SK-N-SH (cell line): ENCODE data around the gene PURA. TPM values are rescaled to one million over a fixed set of nuclear protein-coding genes. Genes with fewer than 3 reads are reported as not detected.
A peak's percentile ranks its signal among the peaks of the same experiment; 100 is the strongest.

Experiments
- CTCF ChIA-PET: fragments of 300-600, 350-600 bp; formaldehyde crosslinking; extraction: SDS; loops from one replicate; lab custom pipeline; 2021; lab: Yijun Ruan, JAX
- POLR2A ChIA-PET: fragments of 350-600 bp; sonication (Branson Sonifier 250); formaldehyde crosslinking; extraction: SDS; loops from one replicate; lab custom pipeline; 2020; ENCODE audit warnings: antibody characterized with exemption, inconsistent platforms; lab: Yijun Ruan, JAX
- DNase-seq: peaks from one replicate; pipeline ENCODE4 v3.0.0; 2012
- H2AFZ ChIP-seq: fragments of 200-600 bp; sonication (generic); 2 replicates; pipeline ENCODE4 v1.8.1; 2016; ENCODE audit warnings: antibody characterized with exemption, mild to moderate bottlenecking, low read depth
- H3F3A ChIP-seq: fragments of 200-600 bp; sonication (generic); replicated peaks from 2 replicates; pipeline ENCODE3; 2016; ENCODE audit warnings: antibody characterized with exemption, mild to moderate bottlenecking; ENCODE audit not compliant: insufficient read depth
- H3K27ac ChIP-seq, 2 experiments: fragments of 200-500 bp in 1 of 2; fragments of 200-600 bp in 1 of 2; sonication (Bioruptor generic) in 1 of 2; sonication (generic), shearing (Covaris generic) in 1 of 2; 2 replicates each; pipeline versions ENCODE4 v1.5.1 to v1.6.1; 2014 to 2016; ENCODE audit warnings: low read depth in 2 of 2, inconsistent platforms in 1 of 2, low read length in 1 of 2, mild to moderate bottlenecking in 1 of 2, mixed read lengths in 1 of 2
- H3K27me3 ChIP-seq: fragments of 200-600 bp; sonication (generic), shearing (Covaris generic); 2 replicates; pipeline ENCODE4 v1.6.1; 2016; ENCODE audit warnings: mixed run types; ENCODE audit not compliant: insufficient read depth
- H3K36me3 ChIP-seq, 2 experiments: fragments of 200-500 bp in 1 of 2; fragments of 200-600 bp in 1 of 2; sonication (Bioruptor generic) in 1 of 2; sonication (generic) in 1 of 2; replicated peaks in 1 of 2; 2 replicates each; pipeline versions ENCODE3 to v1.5.1; 2014 to 2016; ENCODE audit warnings: low read length in 1 of 2, mild to moderate bottlenecking in 1 of 2; ENCODE audit not compliant: insufficient read depth in 2 of 2, control insufficient read depth in 1 of 2
- H3K4me1 ChIP-seq, 2 experiments: fragments of 200-500 bp in 1 of 2; fragments of 200-600 bp in 1 of 2; sonication (Bioruptor generic) in 1 of 2; sonication (generic), shearing (Covaris generic) in 1 of 2; 2 replicates each; pipeline versions ENCODE4 v1.5.1 to v1.6.1; 2014 to 2016; ENCODE audit warnings: low read depth in 1 of 2, low read length in 1 of 2, mixed run types in 1 of 2; ENCODE audit not compliant: insufficient read depth in 2 of 2, control insufficient read depth in 1 of 2
- H3K4me2 ChIP-seq: fragments of 200-600 bp; sonication (generic), shearing (Covaris generic); 2 replicates; pipeline ENCODE4 v1.6.1; 2017; ENCODE audit warnings: mixed run types
- H3K4me3 ChIP-seq, 2 experiments: fragments of 200-500 bp in 1 of 2; fragments of 200-600 bp in 1 of 2; sonication (Bioruptor generic) in 1 of 2; sonication (generic), shearing (Covaris generic) in 1 of 2; 2 replicates each; pipeline versions ENCODE4 v1.5.1 to v1.8.1; 2014 to 2016; ENCODE audit warnings: low read depth in 2 of 2, inconsistent platforms in 1 of 2, low read length in 1 of 2, mild to moderate bottlenecking in 1 of 2, mixed read lengths in 1 of 2, moderate library complexity in 1 of 2
- H3K79me2 ChIP-seq: fragments of 200-600 bp; sonication (generic); 2 replicates; pipeline ENCODE4 v1.8.1; 2017; ENCODE audit warnings: mild to moderate bottlenecking; ENCODE audit not compliant: insufficient read depth
- H3K9ac ChIP-seq: fragments of 200-600 bp; sonication (generic); 2 replicates; pipeline ENCODE4 v1.6.1; 2017; ENCODE audit warnings: mixed run types
- H3K9me2 ChIP-seq: fragments of 200-600 bp; sonication (generic); 2 replicates; pipeline ENCODE4 v1.6.1; 2017; ENCODE audit warnings: mixed run types
- H3K9me3 ChIP-seq: fragments of 200-600 bp; sonication (generic); 2 replicates; pipeline ENCODE4 v1.6.1; 2017; ENCODE audit warnings: mixed run types, mild to moderate bottlenecking, moderate library complexity
- H4K20me1 ChIP-seq: fragments of 200-600 bp; sonication (generic); 2 replicates; pipeline ENCODE4 v1.6.1; 2017; ENCODE audit warnings: mild to moderate bottlenecking, mixed run types; ENCODE audit not compliant: insufficient read depth
- EP300 ChIP-seq, 2 experiments: IDR thresholded peaks; 2 replicates each; pipeline versions ENCODE4 v1.4.0 to v1.6.1; 2012; ENCODE audit warnings: borderline replicate concordance in 1 of 2, low read depth in 1 of 2, low read length in 1 of 2
- FOSL2 ChIP-seq: IDR thresholded peaks from 2 replicates; pipeline ENCODE4 v1.4.0; 2012; ENCODE audit warnings: low read depth, mild to moderate bottlenecking, moderate library complexity, borderline replicate concordance
- FOXJ3 ChIP-seq: sonication (generic); formaldehyde crosslinking; IDR thresholded peaks from 2 replicates; pipeline ENCODE4 v1.5.1; 2020; ENCODE audit warnings: mild to moderate bottlenecking, missing genetic modification reagents
- FOXM1 ChIP-seq: IDR thresholded peaks from 2 replicates; pipeline ENCODE4 v1.4.0; 2012; ENCODE audit warnings: low read depth, mild to moderate bottlenecking
- IRF3 ChIP-seq: fragments of 150-350 bp; IDR thresholded peaks from 2 replicates; pipeline ENCODE4 v1.6.1; 2016; ENCODE audit warnings: mild to moderate bottlenecking, low read depth, low read length
- REST ChIP-seq: IDR thresholded peaks from 2 replicates; pipeline ENCODE4 v1.6.1; 2012; ENCODE audit warnings: mild to moderate bottlenecking, low read depth, low read length, moderate library complexity
- whole genome bisulfite sequencing: methylation state at CpG from one replicate; pipeline ENCODE4 v1.1.6; 2017; ENCODE audit warnings: low lambda C conversion rate; 5-methylcytosine and 5-hydroxymethylcytosine counted together
- polyA plus RNA-seq, 3 experiments: library from polyadenylated mRNA; depleted of rRNA; stranded (reverse); fragments of >200 nt; gene quantifications; 2 replicates each; pipeline ENCODE4 v1.2.3, GENCODE V29; 2012

Gene PURA
- polyA plus RNA-seq, 1 of the 3 experiments (the other 2 are of a cell fraction): 2.4 TPM

- TF ChIP-seq IRF3 (no peak), FOSL2 (no peak)
Observed at GRCh38 chr5:140111859-140112551, 1.9 kb upstream of the PURA start (continued).

- no peaks in the 10 kb centered on the region for H3K9me2 ChIP-seq
- no peaks in the 10 kb centered on the region for H3K9me3 ChIP-seq
- H3K4me2 ChIP-seq: peak overlapping the region; percentile 97
- H3K36me3 ChIP-seq: peaks cover 2 to 10% of the 10 kb centered on the region in 2 experiments
- peaks cover 26 to 39% of the 10 kb centered on the region in 2 experiments; a peak in 3 of 4 replicates for H3K4me1 ChIP-seq
- no peaks in the 10 kb centered on the region for H3K27me3 ChIP-seq
- POLR2A ChIA-PET: interaction anchor here (2.1 kb wide), 1 partner anchor 33 kb away, joined by 6 read pairs; no protein-coding TSS in a partner anchor
- H2AFZ ChIP-seq: no peak overlapping the region
- WGBS: 28% methylated on average over 10 of the region's 13 CpGs
- H3K4me3 ChIP-seq: peak overlapping the region; percentile 73 to 75
- H3K9ac ChIP-seq: peak overlapping the region; percentile 75; the same call in 1 of the 2 replicates
- peaks cover 36% of the 10 kb centered on the region for H3F3A ChIP-seq
- CTCF ChIA-PET: interaction anchor here (0.6 to 12.8 kb wide), 13 partner anchors 21 to 234 kb away, joined by 3 to 166 read pairs (median 4); partner anchors contain the start of gene NRG2
- no peak for TF ChIP-seq EP300 (IDR thresholded peaks at IDR 0.05; ENCODE audit: borderline replicate concordance in 1 of 2, low read depth in 1 of 2, low read length in 1 of 2)
- no peak for TF ChIP-seq FOXJ3 (CRISPR knock-in tag)
- TF ChIP-seq FOXM1: no peak
- TF ChIP-seq REST: no peak
- H3K27ac ChIP-seq: peak overlapping the region; percentile 28 to 69; a peak in 3 of 4 replicates
- H3K79me2 ChIP-seq: peaks cover 89% of the 10 kb centered on the region
- H4K20me1 ChIP-seq: peaks cover 38% of the 10 kb centered on the region
- no peak for DNase-seq
Observed at GRCh38 chr5:140112685-140113179, 1.2 kb upstream of the PURA start.
